Urothelium cell line (cell line): ENCODE data around the gene RNF169.
A peak's percentile ranks its signal among the peaks of the same experiment; 100 is the strongest.
"Not testable (repeated sequence)": the region's sequence is repeated elsewhere in the genome, so short reads cannot be mapped to it uniquely, and the experiment has no call there.

Experiments
- DNase-seq: peaks from one replicate; pipeline ENCODE4 v3.0.0; 2011; ENCODE audit warnings: low spot score, mixed read lengths
- FAIRE-seq: peaks from 2 replicates; lab custom pipeline; 2011; peaks lifted over from hg19 to GRCh38; lab: Jason Lieb, UNC

The RNF169 gene

GRCh38 chr11:74818283-74818946, 69.8 kb downstream of the RNF169 start:
- DNase-seq: no peak
- no peak for FAIRE-seq

- no peak for FAIRE-seq
- DNase-seq: no peak
Observed at GRCh38 chr11:74819400-74819799, 70.8 kb downstream of the RNF169 start.

GRCh38 chr11:74820763-74821162, 72.1 kb downstream of the RNF169 start:
- FAIRE-seq (no peak), DNase-seq (peak; percentile 66)

- FAIRE-seq (no peak), DNase-seq (no peak)
Observed at GRCh38 chr11:74822170-74822569, 73.5 kb downstream of the RNF169 start.

- FAIRE-seq: no peak
- DNase-seq: no peak
Observed at GRCh38 chr11:74824285-74824982, 75.8 kb downstream of the RNF169 start.

- FAIRE-seq: not testable (repeated sequence)
Observed at GRCh38 chr11:74825596-74825995, 76.9 kb downstream of the RNF169 start.

GRCh38 chr11:74826901-74827300, 78.3 kb downstream of the RNF169 start:
- no peak for DNase-seq
- no peak for FAIRE-seq

More at GRCh38 chr11:74825596-74825995, 76.9 kb downstream of the RNF169 start:
- DNase-seq: not testable (repeated sequence)

- FAIRE-seq (no peak), DNase-seq (no peak)
Observed at GRCh38 chr11:74837191-74837590, 88.5 kb downstream of the RNF169 start.

GRCh38 chr11:74838188-74838587, 89.5 kb downstream of the RNF169 start:
- FAIRE-seq (no peak), DNase-seq (no peak)

- no peak for FAIRE-seq
Observed at GRCh38 chr11:74839446-74839845, 90.8 kb downstream of the RNF169 start.

GRCh38 chr11:74839971-74840370, 91.3 kb downstream of the RNF169 start:
- FAIRE-seq: no peak
- DNase-seq: no peak

More at GRCh38 chr11:74839446-74839845, 90.8 kb downstream of the RNF169 start:
- no peak for DNase-seq

- no peak for DNase-seq
- FAIRE-seq: no peak
Observed at GRCh38 chr11:74840486-74840885, 91.8 kb downstream of the RNF169 start.

- DNase-seq (no peak), FAIRE-seq (no peak)
Observed at GRCh38 chr11:74842967-74843366, 94.3 kb downstream of the RNF169 start.

- no peak for DNase-seq
- FAIRE-seq: no peak
Observed at GRCh38 chr11:74844072-74844471, 95.4 kb downstream of the RNF169 start.

- no peak for DNase-seq
- no peak for FAIRE-seq
Observed at GRCh38 chr11:74844865-74845264, 96.2 kb downstream of the RNF169 start.

- DNase-seq (no peak), FAIRE-seq (no peak)
Observed at GRCh38 chr11:74845978-74846517, 97.4 kb downstream of the RNF169 start.

GRCh38 chr11:74846770-74847169, 98.1 kb downstream of the RNF169 start:
- FAIRE-seq: no peak
- DNase-seq: no peak

GRCh38 chr11:74847395-74847794, 98.7 kb downstream of the RNF169 start:
- DNase-seq: no peak
- no peak for FAIRE-seq

- DNase-seq: no peak
- no peak for FAIRE-seq
Observed at GRCh38 chr11:74847895-74848294, 99.2 kb downstream of the RNF169 start.

GRCh38 chr11:74849525-74850391, 101.1 kb downstream of the RNF169 start:
- no peak for FAIRE-seq
- peak; percentile 33 for DNase-seq

GRCh38 chr11:74853223-74853622, 104.6 kb downstream of the RNF169 start:
- FAIRE-seq: no peak
- DNase-seq: no peak
